Cortex of kidney (tissue), 1 donor: ENCODE results near the gene OR10V1.

Experiments
- DNase-seq: peaks from one replicate; lab custom pipeline; 2025; lab: John Stamatoyannopoulos, UW

OR10V1 gene, protein sequence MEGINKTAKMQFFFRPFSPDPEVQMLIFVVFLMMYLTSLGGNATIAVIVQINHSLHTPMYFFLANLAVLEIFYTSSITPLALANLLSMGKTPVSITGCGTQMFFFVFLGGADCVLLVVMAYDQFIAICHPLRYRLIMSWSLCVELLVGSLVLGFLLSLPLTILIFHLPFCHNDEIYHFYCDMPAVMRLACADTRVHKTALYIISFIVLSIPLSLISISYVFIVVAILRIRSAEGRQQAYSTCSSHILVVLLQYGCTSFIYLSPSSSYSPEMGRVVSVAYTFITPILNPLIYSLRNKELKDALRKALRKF

DNA sequence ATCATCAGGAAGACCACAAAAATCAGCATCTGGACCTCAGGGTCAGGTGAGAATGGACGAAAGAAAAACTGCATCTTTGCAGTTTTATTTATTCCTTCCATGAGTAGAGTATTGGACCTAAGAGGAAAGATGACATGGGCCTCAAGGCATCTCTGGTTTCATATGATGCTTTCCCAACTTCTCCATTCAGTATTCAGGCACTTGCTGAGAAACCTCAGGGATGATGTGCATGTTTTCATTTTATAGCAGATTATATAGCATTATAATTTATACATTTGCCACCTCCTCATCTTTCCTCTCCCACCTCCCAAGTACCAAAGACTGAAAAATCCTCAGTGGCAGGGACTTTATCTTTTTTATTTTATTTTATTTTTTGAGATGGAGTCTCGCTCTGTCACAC, at the start of gene OR10V1:
Gene OR10V1, minus strand, starts transcription at position 101 of the 400 bp plus-strand sequence. Its CDS starts 0 bp downstream, at position 101.
- no peak for DNase-seq

DNA sequence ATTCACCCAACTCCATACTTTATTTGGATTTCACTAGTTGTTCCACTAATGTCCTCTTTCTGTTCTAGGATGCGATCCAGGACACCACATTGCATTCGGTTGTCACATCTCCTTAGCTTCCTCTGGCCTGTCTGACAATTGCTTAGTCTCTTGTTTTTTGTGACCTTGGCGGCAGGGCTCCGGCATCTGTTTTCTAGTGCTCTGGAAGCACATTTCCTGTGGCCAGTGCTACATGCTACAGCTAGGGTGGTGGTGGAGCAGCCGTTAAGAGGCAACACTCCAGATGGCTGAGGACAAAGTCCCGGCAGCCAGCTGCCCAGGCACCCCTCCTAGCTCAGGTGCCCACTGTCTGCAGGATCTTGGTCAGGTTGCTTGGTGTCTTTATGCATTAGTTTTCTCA, 48.3 kb upstream of the OR10V1 start:
- no peak for DNase-seq

DNA sequence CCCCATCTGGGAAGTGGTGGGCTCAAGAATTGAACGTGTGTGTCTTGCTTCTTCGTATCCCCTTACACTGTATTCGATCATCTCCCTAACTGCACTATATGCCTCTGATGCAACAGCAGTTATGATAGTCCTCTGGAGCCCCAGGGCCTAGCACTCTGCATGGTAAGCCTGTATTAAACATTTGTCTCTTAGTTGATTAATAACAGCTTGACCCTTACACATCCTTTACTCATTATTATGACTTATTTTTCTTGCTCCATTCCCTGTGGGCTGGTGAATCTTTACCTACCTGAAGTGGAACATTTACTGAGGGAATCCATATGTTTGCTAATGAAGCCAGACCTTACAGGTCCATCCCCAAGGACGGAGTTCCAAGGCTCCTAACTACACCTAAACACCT, 47.1 kb upstream of the OR10V1 start:
- no peak for DNase-seq

DNA sequence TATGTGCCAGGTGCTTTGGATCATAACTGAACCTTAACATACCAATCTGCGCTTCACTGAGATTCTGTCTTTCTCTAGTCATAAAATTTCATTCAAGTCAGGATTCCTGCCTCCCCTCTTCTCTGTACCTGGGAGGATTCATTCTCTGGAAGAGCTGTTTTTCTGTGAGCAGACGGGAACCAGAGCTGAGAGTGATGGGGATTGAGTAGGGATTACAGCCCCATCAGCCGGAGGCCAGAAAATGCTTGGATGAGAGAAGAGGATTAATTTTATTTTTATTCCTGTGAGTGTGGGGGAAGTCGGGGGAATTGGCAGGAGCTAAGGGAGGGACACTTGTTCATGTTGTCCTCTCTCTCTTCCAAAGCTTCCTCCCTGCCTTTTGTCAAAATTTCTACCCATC, 46.3 kb upstream of the OR10V1 start:
- no peak for DNase-seq

DNA sequence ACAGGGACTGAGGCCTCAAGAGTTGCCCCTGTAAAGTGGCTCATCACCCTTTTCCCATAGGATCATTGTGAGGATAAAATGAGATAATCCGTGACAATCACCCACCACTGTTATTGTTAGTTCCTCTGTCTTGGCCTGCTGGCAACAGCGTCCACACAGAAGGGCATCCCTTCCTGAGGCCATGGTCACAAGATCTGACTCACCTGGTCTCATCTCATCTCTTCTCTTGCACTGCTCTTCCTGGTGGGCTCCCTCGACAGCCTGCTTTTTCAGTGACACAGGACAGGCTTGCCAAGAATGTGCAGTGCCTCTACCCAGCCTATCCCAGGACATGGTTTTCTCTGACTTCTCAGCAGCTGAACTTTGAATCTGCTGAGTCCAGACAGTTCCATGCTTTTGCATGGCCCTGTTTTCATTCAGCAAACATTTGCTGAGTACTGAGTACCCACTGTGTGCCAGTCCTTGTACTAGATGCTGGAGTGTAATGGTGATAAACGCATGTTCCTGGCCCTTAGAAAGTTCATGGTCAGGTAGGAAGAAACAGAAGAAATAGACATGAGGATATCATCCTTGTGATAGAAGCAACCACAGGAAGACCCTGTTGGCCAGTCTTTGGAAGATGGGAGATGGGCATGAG, 44.9 kb upstream of the OR10V1 start:
- no peak for DNase-seq

DNA sequence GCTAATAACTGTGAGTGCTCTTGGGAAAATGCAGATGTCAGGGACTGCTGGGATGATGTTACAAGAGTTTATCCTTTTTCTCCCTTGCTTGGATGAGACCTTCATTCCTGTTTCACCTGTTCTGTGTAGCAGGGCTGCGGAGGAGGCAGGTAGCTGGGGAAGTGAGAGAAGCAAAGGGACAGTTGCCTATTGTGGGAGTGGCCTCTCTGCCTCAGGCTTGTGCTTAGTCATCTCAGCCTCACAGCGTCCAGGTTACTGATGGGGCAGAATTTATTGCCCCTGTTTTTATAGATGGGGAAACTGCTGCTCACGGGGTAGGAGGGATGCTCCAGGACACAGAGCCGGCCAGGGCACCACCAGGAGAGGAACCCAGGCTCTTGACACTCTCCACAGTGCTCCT, 43.2 kb upstream of the OR10V1 start:
- DNase-seq = no peak

DNA sequence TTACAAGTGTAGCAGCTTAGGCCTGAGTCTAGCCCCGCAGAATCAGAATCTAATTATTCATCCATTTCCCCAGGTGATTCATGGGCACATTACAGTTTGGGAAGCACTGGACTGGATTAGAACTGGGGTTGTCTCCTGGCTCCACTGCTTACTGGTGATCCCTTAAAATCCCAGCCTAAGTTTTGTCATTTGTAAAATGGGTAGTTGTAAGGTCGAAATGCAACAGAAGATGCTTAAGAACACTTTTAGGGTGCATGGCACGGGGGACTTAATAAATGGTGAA, 42.9 kb upstream of the OR10V1 start:
- no peak for DNase-seq

DNA sequence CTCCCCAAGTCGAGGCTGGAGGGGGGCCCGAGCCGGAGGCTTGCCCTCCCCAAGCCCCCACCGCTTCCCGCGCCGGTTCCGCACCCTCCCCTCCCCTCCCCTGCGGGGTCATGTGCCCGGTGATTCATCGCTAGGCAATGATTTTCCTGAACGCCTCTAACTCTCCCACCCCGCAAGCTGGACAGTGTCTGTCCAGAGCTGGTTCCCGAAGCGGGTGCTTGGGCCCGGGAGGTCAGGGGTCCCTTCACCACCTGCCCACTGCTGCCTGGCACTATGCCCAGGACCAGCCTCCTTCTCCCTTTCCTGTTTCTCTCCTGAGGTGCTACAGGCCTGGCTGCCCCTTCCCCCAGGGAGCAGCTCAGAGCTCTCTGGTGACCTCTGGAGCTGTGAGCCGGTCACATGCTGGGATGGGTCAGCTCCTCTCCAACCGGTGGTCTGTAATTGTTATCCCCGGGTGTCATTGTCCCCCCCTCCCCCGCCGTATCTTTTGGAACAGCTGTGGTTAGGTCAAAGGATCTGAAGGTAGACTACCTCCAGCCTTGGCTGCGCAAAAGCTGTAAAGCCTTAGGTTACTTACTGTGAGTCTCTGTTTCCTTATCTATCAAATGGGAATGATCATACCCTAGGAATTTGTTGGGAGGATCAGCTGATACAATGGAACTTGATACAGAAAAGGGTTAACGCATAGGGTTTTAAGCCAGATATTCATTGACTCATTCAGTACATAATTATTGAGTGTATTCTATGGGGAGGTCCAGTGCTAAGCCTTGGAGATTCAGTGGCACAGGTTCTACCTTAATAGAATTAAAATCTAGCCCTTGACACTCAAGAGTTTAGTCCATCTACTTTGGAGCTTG, 42.3 kb upstream of the OR10V1 start:
- DNase-seq = no peak

DNA sequence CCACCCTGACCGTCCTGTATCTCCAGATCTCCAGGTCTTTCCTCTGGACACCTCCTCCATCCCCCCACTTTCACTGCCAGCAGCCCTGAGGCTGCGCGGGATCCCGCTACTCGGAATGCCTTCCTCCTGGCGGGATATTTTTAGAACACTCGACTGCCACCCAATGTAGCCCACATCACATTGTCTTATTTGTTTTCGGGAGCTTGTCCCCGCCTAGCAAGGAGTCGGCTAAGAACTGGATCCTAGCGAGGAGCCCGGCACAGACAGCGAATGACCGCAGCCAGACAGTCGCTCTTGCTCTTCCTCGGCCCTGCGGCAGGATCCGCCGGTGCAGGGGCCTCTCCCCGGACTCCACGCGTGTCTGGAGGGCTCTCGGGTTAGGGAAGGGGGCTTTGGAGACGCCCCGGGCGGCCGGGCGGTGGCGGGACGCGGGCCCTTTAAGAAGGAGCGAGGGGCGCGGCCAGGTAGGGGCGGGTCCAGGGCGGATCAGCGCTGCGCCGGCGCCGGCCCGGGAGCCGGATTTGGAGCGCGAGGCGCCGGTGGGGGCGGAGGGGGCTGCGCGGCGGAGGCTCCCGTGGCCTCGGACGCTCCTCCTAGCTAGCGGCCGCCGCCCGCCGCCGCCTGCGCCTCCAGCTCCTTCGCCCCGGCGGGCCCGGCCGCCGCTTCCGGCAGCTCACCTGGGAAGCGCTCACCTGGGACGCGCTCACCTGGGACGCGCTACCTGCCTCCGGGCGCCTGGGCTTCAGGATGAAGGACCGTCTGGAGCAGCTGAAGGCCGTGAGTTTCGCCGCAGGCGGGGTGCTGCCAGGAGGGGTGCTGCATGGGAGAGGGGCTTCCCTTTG, 41.4 kb upstream of the OR10V1 start, which contains the start of gene STX3:
Gene STX3, plus strand, starts transcription at position 518 of the 842 bp plus-strand sequence. Its CDS starts 230 bp downstream, at position 748.
- peak; percentile 24 for DNase-seq

DNA sequence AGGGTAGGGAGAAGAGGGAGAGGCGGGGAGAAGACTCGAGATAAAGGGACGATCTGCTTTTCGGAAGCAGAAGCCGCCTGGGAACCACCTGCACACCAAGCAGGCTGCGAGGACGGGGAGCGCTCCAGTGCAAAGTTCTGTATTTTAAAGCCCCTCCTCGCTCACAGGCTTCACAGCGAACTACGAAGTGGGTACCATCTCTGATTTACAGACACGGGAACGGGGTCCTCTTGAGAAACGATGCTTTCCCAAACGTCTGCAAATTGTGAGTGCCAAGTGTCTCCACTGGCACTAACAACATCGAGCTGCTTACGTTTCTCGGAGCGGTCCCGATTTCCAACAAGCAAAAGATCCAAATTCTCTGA, 40.8 kb upstream of the OR10V1 start:
- DNase-seq = no peak

DNA sequence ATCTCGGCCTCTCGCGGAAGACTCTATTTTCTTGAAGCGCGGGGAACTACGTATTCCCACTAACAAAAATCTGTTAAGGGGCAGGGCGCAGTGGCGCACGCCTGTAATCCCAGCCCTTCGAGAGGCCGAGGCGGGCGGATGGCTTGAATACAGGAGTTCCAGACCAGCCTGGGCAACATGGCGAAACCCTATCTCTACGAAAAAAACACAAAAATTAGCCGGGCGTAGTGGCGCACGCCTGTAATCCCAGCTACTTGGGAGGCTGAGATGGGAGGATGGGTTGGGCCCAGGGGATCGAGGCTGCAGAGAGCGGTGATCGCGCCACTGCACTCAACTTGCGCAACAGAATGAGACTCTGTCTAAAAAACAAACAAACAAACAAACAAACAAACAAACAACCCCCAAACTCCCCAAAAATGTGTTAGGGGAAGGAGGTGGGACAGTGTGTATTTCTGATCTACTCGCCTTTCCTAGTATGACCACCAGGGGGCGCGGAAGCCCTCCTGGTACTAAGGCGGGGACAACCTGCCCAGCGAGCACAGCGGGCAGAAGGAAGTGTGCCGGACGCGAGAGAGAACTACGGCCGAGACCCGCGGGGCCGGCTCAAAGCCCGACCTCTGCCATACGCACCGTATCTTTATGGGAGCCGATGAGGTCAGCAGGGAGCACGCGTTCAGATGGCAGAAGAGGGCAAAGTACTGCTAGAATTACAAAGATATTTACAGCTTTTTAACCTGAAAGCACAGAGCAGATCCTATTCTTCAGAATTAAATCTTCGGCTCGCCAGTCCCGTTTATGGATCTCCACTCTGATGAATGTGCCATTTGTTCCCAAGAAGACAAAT, 40.2 kb upstream of the OR10V1 start:
- DNase-seq = no peak

DNA sequence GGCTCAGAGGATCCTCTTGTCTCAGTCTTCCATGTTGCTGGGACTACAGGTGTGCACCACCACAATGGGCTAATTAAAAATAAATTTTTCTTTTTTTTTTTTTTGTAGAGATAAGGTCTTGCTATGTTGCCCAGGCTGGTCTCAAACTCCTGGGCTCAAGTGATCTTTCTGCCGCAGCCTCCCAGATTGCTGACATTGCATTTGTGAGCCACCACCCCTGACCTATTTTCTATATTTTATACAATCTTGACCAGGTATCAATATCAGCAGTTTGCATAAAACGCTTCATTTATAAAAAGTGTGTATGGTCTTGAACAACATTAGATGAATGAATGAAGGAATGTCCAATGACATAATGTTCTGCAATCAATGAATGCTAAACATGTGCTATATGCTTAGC, 32.5 kb upstream of the OR10V1 start:
- no peak for DNase-seq

DNA sequence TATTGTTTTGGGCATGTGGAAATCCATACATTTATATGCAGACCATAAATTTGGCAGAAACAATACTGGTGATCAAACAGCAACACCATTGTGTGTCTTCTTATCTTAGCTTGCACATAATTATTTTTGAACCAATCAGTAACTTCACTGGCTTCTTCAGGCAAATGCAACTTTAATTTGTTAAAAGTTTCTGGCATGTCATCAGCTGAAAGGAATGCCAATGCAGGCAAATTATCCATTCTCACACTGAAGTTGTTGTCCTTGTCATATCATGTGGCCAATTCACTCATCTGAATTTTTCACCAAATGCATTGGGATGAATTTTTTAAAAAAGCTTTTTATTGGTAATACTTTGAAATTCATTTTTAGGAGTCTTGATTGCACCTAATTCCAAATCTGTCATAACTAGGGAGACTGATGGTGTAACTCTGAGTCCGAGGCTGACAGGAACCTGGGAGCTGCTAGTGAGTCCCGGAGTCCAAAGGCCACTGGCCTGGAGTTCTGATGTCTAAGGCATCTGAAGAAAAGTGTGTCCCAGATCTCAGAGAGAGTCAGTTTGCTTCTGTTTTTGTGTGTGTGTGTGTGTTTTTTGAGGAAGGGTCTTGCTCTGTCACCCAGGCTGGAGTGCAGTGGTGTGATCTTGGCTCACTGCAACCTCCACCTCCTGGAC, 17.4 kb upstream of the OR10V1 start:
- DNase-seq = no peak

DNA sequence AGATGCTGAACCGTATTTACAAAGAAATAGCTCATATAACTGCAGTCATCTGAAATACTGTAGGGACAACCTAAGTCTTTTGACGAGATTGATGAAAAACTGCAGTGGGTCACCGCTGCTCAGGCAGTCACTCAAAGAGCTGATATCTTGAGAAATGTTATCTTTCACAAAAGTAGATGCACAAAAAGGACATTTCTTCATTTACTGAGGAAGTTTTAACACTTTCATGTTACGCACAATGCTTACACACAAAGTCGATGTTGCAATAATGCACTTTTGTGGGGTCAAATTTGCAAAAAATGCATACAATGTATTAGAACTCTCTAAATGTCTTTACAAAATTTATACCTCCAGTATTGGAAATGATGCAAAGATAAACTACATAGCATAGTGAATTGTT, 16.2 kb upstream of the OR10V1 start:
- no peak for DNase-seq

DNA sequence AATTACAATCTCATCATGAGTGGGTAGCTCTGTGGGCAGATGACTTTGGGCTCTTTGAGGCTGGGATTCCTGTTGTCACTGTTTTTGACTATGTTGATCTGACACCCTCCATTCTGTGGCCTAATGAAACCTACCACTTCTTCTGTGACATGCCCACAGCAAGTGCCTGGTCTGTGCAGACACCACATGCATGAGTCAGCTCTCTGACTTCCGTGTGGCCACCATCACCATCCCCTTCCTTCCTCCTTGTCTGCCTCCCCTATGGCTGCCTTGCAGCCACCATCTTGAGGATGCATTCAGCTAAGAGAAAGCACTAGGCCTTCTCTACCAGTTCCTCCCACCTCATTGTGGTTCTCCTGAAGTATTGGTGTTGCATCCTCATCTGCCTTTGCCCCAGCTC, 15.3 kb upstream of the OR10V1 start:
- no peak for DNase-seq

DNA sequence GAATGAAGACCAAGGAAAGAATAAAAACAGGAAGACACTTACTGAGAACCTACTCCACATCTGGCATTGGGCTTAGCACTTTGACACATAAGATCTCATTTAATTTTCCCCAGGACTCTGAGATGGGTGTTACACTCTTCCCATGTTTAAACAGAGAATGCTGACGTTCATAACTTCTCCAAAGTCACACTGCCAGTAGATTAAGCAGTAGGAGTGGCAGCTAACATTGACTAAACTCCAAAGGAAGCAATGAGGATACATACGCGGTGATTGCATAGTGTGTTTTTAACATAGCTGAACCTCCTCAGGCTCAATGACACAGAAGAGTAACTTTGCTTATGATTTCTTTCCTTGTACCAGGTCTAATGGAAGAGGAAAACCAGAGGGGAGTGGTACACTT, 14.5 kb upstream of the OR10V1 start:
- no peak for DNase-seq

DNA sequence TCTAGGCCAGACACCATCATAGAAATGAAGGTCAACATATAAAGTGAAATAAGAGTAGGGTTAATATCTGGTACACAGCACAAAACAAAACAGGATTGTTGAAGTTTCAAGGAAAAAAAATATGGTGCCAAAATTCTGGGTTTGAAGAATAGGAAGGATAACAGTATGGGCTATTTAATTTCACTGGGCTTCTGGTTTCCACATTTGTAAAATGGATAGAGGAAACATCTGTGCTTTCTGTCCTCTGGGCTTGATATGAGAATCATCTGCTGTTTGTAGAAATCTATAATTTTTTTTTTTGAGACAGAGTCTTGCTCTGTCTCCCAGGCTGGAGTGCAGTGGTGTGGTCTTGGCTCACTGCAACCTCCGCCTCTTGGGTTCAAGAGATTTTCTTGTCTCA, 13.8 kb upstream of the OR10V1 start:
- DNase-seq = no peak

DNA sequence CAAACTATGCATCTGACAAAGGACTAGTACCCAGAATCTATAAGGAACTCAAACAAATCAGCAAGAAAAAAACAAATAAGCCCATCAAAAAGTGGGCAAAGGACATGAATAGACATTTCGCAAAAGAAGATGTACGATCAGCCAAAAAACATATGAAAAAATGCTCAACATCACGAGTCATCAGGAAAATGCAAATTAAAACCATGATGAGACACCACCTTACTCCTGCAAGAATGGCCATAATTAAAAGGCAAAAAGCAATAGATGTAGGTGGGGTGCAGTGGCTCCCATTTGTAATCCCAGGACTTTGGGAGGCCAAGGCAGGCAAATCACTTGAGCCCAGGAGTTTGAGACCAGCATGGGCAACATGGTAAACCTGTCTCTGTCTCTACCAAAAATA, 10.4 kb upstream of the OR10V1 start:
- DNase-seq = no peak

DNA sequence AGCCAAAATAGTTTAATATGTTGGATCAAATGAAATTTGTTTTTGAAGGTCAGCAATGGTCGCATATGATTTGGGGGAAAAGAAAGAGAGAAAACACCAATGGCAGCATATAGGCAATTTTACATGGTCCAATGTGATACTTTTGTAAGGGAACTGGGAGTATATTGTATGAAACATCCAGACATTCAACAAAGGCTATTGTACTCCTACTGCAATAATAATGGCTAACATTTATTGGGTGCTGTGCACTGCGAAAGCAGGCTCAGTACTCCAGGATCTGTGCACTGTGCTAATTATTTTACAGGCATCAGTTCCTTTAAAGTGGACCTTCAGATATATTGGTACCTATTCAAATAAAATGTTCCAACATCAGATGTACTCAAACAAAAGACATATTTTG, 5.9 kb upstream of the OR10V1 start:
- no peak for DNase-seq

DNA sequence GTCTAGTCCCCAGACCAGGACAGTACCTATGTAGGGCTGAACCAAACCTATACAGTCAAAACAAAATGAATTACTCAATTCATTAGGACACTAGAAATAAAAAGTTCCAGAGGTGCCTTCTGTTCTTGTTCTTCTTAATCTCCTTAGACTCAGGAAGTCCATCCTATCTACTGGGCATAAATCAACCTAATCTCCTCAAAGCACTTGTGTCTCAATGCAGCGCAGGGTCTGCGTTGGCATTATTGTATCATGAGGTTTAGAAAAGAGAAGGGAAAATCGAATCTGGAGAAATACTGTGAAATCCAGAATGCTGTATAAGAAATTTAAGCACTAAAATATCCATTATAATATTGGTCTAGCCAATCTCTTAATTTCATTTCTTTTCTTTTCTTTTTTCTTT, 2.4 kb upstream of the OR10V1 start:
- no peak for DNase-seq
